ENCODE results near the gene TMEM50B. TPM values are rescaled to one million over a fixed set of nuclear protein-coding genes. Genes with fewer than 3 reads are reported as not detected.

TMEM50B gene
- total and polyA plus RNA-seq, 2 of the 8 experiments (the other 6 are each of a cell fraction or from before 2014, with no cell fraction given), result 16.8 to 20.5 TPM

DNA sequence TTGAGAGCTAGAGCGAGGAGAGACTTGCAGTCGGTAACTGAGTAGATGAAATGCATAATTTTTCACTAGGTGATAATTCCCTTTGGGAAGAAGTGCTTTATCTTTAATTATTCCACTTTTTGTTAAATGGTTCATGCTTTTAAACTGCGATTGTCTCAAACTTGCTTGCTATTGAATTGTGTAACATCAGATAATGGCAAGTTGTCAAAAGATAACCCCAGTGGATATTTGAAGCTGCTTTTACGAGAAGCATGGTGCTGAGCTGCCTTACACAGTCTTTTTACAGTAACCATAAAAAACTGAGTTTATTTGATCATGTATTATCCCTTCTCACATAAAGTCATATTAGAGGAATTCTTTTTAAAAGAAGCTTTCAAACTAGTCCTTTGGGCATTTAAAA is 30.2 kb downstream of the TMEM50B start:
- no peaks in the 10 kb centered on the region for H3K9me3 ChIP-seq (ENCODE audit: insufficient read depth in 2 of 2, low read depth in 1 of 2, low read length in 1 of 2)
- no peaks in the 10 kb centered on the region for H3K79me2 ChIP-seq (ENCODE audit: control insufficient read depth in 1 of 2, insufficient read depth in 2 of 2, low read length in 2 of 2)
- H2BK20ac ChIP-seq (ENCODE audit: low read length), result no peak overlapping the region
- H3K23ac ChIP-seq (ENCODE audit: insufficient read length), result no peak overlapping the region
- no peak overlapping the region for H3K27ac ChIP-seq (ENCODE audit: low read depth, low read length)
- no peaks in the 10 kb centered on the region for H3K79me1 ChIP-seq (ENCODE audit: low read depth, low read length)
- H3K4me2 ChIP-seq (ENCODE audit: insufficient read depth in 1 of 2, low read depth in 2 of 2, low read length in 2 of 2), result no peak overlapping the region
- H2BK5ac ChIP-seq (ENCODE audit: low read depth, low read length), result no peak overlapping the region
- no peak overlapping the region for H2AK5ac ChIP-seq (ENCODE audit: low read depth, low read length)
- FAIRE-seq, result no peak
- no peak overlapping the region for H3K4me3 ChIP-seq (ENCODE audit: extremely low read depth in 1 of 4, insufficient read depth in 2 of 4, low read depth in 3 of 4, low read length in 4 of 4)
- no peaks in the 10 kb centered on the region for H3K27me3 ChIP-seq (replicated peaks in 1 of 4; ENCODE audit: control insufficient read depth in 3 of 4, extremely low read depth in 1 of 4, insufficient read depth in 3 of 4, low read length in 3 of 4)
- H3K56ac ChIP-seq (replicated peaks; ENCODE audit: insufficient read length, low read depth, low read length), result no peak overlapping the region
- no peak overlapping the region for H2BK12ac ChIP-seq (ENCODE audit: low read depth, low read length)
- no peak overlapping the region for H2AFZ ChIP-seq (ENCODE audit: low read length)
- no peaks in the 10 kb centered on the region; a peak in 1 of 8 replicates for H3K36me3 ChIP-seq (ENCODE audit: control insufficient read depth in 2 of 4, insufficient read depth in 4 of 4, low read length in 3 of 4)
- H4K5ac ChIP-seq (ENCODE audit: insufficient read length, low read depth, low read length), result no peak overlapping the region
- no peak overlapping the region for H3K9ac ChIP-seq (replicated peaks in 1 of 4; ENCODE audit: extremely low read depth in 1 of 4, low read depth in 3 of 4, low read length in 3 of 4)
- no peak overlapping the region for H2BK120ac ChIP-seq (replicated peaks; ENCODE audit: low read depth, low read length)
- WGBS, 2 experiments (ENCODE audit: extremely low coverage in 1 of 2, insufficient coverage in 1 of 2, insufficient read length in 1 of 2, insufficient replicate concordance in 2 of 2, low coverage in 1 of 2, low lambda C conversion rate in 2 of 2, missing lambda C conversion rate in 1 of 2), result 96% methylated on average over 4 of the region's 4 CpGs; no CpG with 5 or more reads in 1 of the 2 experiments
- no peak overlapping the region for H3K18ac ChIP-seq (ENCODE audit: extremely low read depth, low read length)
- no peaks in the 10 kb centered on the region for H3K4me1 ChIP-seq (replicated peaks in 1 of 4; ENCODE audit: control insufficient read depth in 3 of 4, insufficient read depth in 4 of 4, low read length in 3 of 4)
- ChIA-PET CTCF (ENCODE audit: partially characterized antibody) (interaction anchor here (1.2 to 1.4 kb wide), 2 partner anchors 250 to 338 kb away, joined by 3 read pairs; no protein-coding TSS in a partner anchor), POLR2A (ENCODE audit: partially characterized antibody) (no interaction called here)
- DNase-seq (ENCODE audit: low read depth in 1 of 2, low spot score in 2 of 2), result no peak
- H4K20me1 ChIP-seq (replicated peaks in 1 of 2; ENCODE audit: control insufficient read depth in 1 of 2, insufficient read depth in 2 of 2, low read length in 2 of 2), result no peaks in the 10 kb centered on the region
- no peak overlapping the region for H3K14ac ChIP-seq (ENCODE audit: insufficient read length)
- no peak overlapping the region for H4K91ac ChIP-seq (replicated peaks; ENCODE audit: insufficient read length, low read length)
- no peak overlapping the region for H2BK15ac ChIP-seq (ENCODE audit: low read length)
- no peaks in the 10 kb centered on the region for H3K23me2 ChIP-seq (ENCODE audit: low read depth, low read length)
- no peak overlapping the region for H3K4ac ChIP-seq (replicated peaks; ENCODE audit: insufficient read length, low read depth, low read length)
- H4K8ac ChIP-seq (ENCODE audit: extremely low read depth, insufficient read depth, low read length), result no peak overlapping the region
- TF ChIP-seq SIN3A (conservative IDR thresholded peaks at IDR 0.05 in 1 of 2, IDR thresholded peaks at IDR 0.05 in 1 of 2; ENCODE audit: low read depth in 1 of 2, low read length in 2 of 2), result no peak
- TF ChIP-seq EZH2 (IDR thresholded peaks at IDR 0.05; ENCODE audit: low read depth, low read length, severe bottlenecking), result no peak
- TF ChIP-seq CBX8 (IDR thresholded peaks at IDR 0.05; ENCODE audit: borderline replicate concordance, low read depth, low read length), result no peak
- TF ChIP-seq, protein P1, sequence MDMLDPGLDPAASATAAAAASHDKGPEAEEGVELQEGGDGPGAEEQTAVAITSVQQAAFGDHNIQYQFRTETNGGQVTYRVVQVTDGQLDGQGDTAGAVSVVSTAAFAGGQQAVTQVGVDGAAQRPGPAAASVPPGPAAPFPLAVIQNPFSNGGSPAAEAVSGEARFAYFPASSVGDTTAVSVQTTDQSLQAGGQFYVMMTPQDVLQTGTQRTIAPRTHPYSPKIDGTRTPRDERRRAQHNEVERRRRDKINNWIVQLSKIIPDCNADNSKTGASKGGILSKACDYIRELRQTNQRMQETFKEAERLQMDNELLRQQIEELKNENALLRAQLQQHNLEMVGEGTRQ (IDR thresholded peaks at IDR 0.05; ENCODE audit: low read length), result no peak
- no peak for TF ChIP-seq RBBP5 (IDR thresholded peaks at IDR 0.05; ENCODE audit: borderline replicate concordance, low read depth, low read length)
- no peak for TF ChIP-seq RNF2 (IDR thresholded peaks at IDR 0.05; ENCODE audit: borderline replicate concordance, low read depth, low read length, missing control alignments, poor library complexity, severe bottlenecking)
- no peak for TF ChIP-seq POLR2AphosphoS5 (IDR thresholded peaks at IDR 0.05; ENCODE audit: low read depth, low read length)
- no peak for TF ChIP-seq NRF1 (IDR thresholded peaks at IDR 0.05; ENCODE audit: low read depth, low read length)
- no peak for TF ChIP-seq SP1 (IDR thresholded peaks at IDR 0.05; ENCODE audit: low read depth, low read length)
- TF ChIP-seq TEAD4 (IDR thresholded peaks at IDR 0.05; ENCODE audit: low read depth, low read length), result no peak
- TF ChIP-seq GABPA (IDR thresholded peaks at IDR 0.05; ENCODE audit: borderline replicate concordance, insufficient read depth, low read length), result no peak
